ENCODE measurements around the gene SPRYD4. TPM values are rescaled to one million over a fixed set of nuclear protein-coding genes. Genes with fewer than 3 reads are reported as not detected.
"Not testable (repeated sequence)": the region's sequence is repeated elsewhere in the genome, so short reads cannot be mapped to it uniquely, and the experiment has no call there.

SPRYD4 gene
- total RNA-seq, 1 donor from 2014 or later, result 3.6 TPM

DNA sequence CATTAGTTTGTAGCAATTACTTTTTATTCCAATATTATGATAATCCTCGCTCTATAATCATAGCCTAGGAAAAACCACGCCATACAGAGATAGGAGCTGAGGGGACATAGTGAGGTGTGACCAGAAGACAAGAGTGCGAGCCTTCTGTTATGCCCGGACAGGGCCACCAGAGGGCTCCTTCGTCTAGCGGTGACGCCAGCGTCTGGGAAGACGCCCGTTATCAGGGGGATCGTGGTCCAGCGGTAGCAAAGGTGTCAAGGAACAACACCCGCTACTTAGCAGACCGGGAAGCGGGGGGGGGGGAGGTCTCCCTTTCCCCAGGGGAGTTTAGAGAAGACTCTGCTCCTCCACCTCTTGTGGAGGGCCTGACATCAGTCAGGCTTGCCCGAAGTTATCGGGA is 28.3 kb downstream of the SPRYD4 start:
- peak; percentile 46 for DNase-seq

DNA sequence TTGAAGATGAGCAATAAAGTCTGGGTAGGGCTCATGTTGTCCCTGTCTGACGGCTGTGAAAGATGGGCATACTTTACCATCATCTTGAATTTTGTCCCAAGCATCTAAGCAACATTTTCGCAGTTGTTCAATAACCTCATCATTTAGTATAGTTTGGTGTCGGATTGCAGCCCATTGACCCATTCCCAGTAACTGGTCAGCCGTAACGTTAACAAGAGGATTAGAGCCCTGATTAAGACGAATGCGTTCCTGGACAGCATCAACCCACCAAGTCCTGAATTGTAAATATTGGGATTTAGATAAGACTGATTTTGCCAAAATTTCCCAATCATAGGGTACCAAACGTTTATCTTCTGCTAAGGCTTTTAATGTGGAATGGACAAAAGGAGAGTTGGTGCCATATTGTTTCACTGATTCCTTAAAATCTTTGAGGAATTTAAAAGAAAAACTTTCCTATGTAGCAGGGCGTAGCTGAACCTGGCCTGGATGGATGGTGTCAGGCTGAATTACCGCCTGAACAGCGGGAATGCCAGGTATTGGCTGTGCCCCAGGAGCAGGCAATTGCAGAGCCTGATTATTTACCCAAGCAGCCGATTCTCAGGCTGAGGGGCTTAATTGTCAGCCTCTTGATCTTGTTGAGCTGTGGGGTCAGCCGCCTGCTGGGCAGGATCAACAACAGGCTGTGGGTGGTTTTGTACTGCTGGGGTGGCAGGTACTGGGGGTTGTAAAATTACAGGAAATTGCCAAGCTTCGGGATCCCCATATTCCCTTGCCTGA is 29.9 kb downstream of the SPRYD4 start:
- H3K4me1 ChIP-seq; intact Hi-C loops (cut with micrococcal nuclease); H3K27ac ChIP-seq (replicated peaks); DNase-seq; H3K4me3 ChIP-seq; H3K36me3 ChIP-seq; H3K9me3 ChIP-seq (replicated peaks); H3K27me3 ChIP-seq (ENCODE audit: low read depth): not testable (repeated sequence)

More for the DNA sequence above, 28.3 kb downstream of the SPRYD4 start:
- H3K4me1 ChIP-seq; H3K4me3 ChIP-seq; H3K27ac ChIP-seq (replicated peaks); H3K36me3 ChIP-seq; intact Hi-C loops (cut with micrococcal nuclease); H3K27me3 ChIP-seq (ENCODE audit: low read depth); H3K9me3 ChIP-seq (replicated peaks): not testable (repeated sequence)
- TF ChIP-seq, protein P1, sequence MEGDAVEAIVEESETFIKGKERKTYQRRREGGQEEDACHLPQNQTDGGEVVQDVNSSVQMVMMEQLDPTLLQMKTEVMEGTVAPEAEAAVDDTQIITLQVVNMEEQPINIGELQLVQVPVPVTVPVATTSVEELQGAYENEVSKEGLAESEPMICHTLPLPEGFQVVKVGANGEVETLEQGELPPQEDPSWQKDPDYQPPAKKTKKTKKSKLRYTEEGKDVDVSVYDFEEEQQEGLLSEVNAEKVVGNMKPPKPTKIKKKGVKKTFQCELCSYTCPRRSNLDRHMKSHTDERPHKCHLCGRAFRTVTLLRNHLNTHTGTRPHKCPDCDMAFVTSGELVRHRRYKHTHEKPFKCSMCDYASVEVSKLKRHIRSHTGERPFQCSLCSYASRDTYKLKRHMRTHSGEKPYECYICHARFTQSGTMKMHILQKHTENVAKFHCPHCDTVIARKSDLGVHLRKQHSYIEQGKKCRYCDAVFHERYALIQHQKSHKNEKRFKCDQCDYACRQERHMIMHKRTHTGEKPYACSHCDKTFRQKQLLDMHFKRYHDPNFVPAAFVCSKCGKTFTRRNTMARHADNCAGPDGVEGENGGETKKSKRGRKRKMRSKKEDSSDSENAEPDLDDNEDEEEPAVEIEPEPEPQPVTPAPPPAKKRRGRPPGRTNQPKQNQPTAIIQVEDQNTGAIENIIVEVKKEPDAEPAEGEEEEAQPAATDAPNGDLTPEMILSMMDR (IDR thresholded peaks at IDR 0.05; ENCODE audit: borderline replicate concordance), result peak; percentile 53

DNA sequence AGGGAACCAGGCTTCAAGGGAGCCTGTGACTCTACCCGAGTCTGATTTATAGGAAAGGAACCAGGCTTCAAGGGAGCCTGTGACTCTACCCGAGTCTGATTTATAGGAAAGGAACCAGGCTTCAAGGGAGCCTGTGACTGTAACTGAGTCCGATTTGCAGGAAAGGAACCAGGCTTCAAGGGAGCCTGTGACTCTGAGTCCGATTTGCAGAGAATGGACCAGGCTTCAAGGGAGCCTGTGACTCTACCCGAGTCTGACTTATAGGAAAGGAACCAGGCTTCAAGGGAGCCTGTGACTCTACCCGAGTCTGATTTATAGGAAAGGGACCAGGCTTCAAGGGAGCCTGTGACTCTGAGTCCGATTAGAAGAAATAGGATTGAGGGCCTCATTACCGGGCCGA is 31.1 kb downstream of the SPRYD4 start:
- H3K9me3 ChIP-seq (replicated peaks); H3K27ac ChIP-seq (replicated peaks); H3K36me3 ChIP-seq; intact Hi-C loops (cut with micrococcal nuclease); H3K4me1 ChIP-seq; DNase-seq; H3K4me3 ChIP-seq; H3K27me3 ChIP-seq (ENCODE audit: low read depth): not testable (repeated sequence)

DNA sequence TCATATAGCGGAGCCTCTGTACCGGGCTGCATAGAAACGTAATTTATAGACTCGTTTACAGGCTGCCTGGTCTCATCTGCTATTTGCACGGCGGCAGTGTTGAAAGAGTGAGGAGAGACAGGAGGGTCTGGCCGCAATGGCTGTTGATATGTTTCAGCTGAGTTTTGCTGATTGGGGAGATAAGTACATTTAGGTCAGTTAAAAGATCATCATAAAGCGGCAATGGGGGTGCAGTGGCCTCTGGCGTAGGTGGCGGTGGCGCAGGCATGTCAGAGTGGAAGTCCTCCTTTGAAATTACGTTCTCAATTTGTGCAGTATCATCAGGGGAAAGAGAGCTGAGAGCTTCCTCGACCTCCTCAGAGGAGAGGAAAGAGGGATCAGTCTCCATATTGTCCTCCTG is 31.5 kb downstream of the SPRYD4 start:
- DNase-seq; H3K27ac ChIP-seq (replicated peaks); H3K9me3 ChIP-seq (replicated peaks); H3K4me1 ChIP-seq; H3K36me3 ChIP-seq; H3K27me3 ChIP-seq (ENCODE audit: low read depth); H3K4me3 ChIP-seq; intact Hi-C loops (cut with micrococcal nuclease): not testable (repeated sequence)

DNA sequence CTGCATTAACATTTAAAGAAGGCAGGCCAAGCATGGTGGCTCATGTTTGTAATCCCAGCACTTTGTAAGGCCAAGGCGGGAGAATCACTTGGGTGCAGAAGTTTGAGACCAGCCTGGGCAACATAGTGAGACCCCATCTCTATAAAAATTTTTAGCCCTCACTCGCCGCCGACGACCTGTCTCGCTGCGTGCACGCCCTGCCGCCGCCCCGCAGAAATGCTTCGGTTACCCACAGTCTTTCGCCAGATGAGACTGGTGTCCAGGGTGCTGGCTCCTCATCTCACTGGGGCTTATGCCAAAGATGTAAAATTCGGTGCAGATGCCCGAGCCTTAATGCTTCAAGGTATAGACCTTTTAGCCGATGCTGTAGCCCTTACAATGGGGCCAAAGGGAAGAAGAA is 42.4 kb downstream of the SPRYD4 start:
- Histone ChIP-seq H3K4me3 (no peak overlapping the region), H3K4me1 (peaks cover 4% of the 10 kb centered on the region), H3K27me3 (ENCODE audit: low read depth) (no peaks in the 10 kb centered on the region), H3K9me3 (replicated peaks) (no peaks in the 10 kb centered on the region), H3K27ac (replicated peaks) (no peak overlapping the region), H3K36me3 (no peaks in the 10 kb centered on the region)
- intact Hi-C loops (cut with micrococcal nuclease), result no loop called here
- TF ChIP-seq, protein P1 (IDR thresholded peaks at IDR 0.05; ENCODE audit: borderline replicate concordance), result no peak
- DNase-seq, result no peak

DNA sequence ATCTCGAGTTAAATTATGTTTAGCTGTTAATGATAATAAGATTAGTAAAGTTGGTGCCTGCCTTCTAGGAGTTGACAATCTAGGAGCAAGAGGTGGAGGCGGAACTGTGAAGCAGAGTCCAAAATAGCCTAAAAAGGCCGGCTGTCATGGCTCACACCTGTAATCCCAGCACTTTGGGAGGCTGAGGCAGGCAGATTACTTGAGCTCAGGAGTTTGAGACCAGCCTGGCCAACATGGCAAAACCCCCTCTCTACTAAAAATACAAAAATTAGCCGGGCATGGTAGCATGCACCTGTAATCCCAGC is 45.6 kb downstream of the SPRYD4 start:
- peaks cover 12% of the 10 kb centered on the region for H3K4me1 ChIP-seq
- H3K27ac ChIP-seq (replicated peaks); H3K36me3 ChIP-seq; DNase-seq; intact Hi-C loops (cut with micrococcal nuclease); H3K9me3 ChIP-seq (replicated peaks); H3K27me3 ChIP-seq (ENCODE audit: low read depth); H3K4me3 ChIP-seq: not testable (repeated sequence)

DNA sequence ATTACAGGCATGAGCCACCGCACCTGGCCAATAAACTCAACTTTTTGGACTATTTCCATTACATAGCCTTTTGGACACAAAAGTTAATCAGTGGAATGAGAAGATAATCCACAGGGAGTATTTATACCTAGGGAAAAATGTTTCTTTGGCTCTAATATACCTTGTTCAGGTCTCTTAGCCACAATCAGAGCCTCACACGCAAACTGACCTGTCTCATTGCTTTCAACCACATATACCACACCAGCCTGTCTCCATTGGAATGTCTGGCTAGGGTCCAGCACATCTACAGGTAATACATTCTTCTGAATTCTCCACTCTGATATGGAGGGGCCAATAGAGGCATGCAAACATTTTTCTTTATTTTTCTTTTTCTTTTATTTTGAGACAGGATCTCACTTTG is 49.5 kb downstream of the SPRYD4 start:
- no peak overlapping the region for H3K27ac ChIP-seq (replicated peaks)

More for the DNA sequence above, 49.5 kb downstream of the SPRYD4 start:
- TF ChIP-seq, protein P1 (IDR thresholded peaks at IDR 0.05; ENCODE audit: borderline replicate concordance), result no peak
- no peak for DNase-seq
- H3K9me3 ChIP-seq (replicated peaks), result no peaks in the 10 kb centered on the region
- no peaks in the 10 kb centered on the region for H3K27me3 ChIP-seq (ENCODE audit: low read depth)
- intact Hi-C loops (cut with micrococcal nuclease), result no loop called here
- no peak overlapping the region for H3K4me3 ChIP-seq
- H3K4me1 ChIP-seq, result peaks cover 43% of the 10 kb centered on the region
- no peaks in the 10 kb centered on the region for H3K36me3 ChIP-seq

All from left ventricle myocardium inferior (tissue), 1 donor.